Loucy (cell line): ENCODE data around the gene TPSB2.

Experiments used
- H2AFZ ChIP-seq: fragments of 200-600 bp; sonication (generic); 2 replicates; pipeline ENCODE4 v1.6.0; 2016; ENCODE audit warnings: antibody characterized with exemption, mild to moderate bottlenecking, low read length, moderate library complexity
- H3F3A ChIP-seq: fragments of 200-600 bp; 2 replicates; pipeline ENCODE4 v1.6.0; 2016; ENCODE audit warnings: antibody characterized with exemption, low read depth, mild to moderate bottlenecking
- H3K27me3 ChIP-seq: fragments of 200-600 bp; sonication (generic); 2 replicates; pipeline ENCODE4 v1.6.1; 2014; ENCODE audit warnings: low read length, mild to moderate bottlenecking; ENCODE audit not compliant: insufficient read depth, poor library complexity, severe bottlenecking
- H3K36me3 ChIP-seq: fragments of 200-600 bp; sonication (generic); 2 replicates; pipeline ENCODE4 v1.6.1; 2016; ENCODE audit warnings: low read length; ENCODE audit not compliant: insufficient read depth
- H3K4me1 ChIP-seq: fragments of 200-600 bp; sonication (generic); 2 replicates; pipeline ENCODE4 v1.5.1; 2014; ENCODE audit warnings: low read length, mild to moderate bottlenecking; ENCODE audit not compliant: insufficient read depth, poor library complexity, severe bottlenecking
- H3K4me2 ChIP-seq: fragments of 200-600 bp; sonication (generic); 2 replicates; pipeline ENCODE4 v1.6.0; 2014; ENCODE audit warnings: antibody characterized with exemption, low read length, low read depth, mild to moderate bottlenecking; ENCODE audit not compliant: poor library complexity, severe bottlenecking
- H3K4me3 ChIP-seq: fragments of 200-600 bp; sonication (generic); 2 replicates; pipeline ENCODE4 v1.5.1; 2014; ENCODE audit warnings: low read length, mild to moderate bottlenecking, mixed read lengths; ENCODE audit not compliant: poor library complexity, severe bottlenecking
- H3K79me2 ChIP-seq: fragments of 200-600 bp; sonication (generic); 2 replicates; pipeline ENCODE4 v1.6.1; 2014; ENCODE audit warnings: low read length; ENCODE audit not compliant: insufficient read depth
- H3K9ac ChIP-seq: fragments of 200-600 bp; sonication (generic); 2 replicates; pipeline ENCODE4 v1.6.0; 2014; ENCODE audit warnings: mild to moderate bottlenecking, low read depth, low read length, moderate library complexity; ENCODE audit not compliant: poor library complexity, severe bottlenecking
- H3K9me2 ChIP-seq: fragments of 200-600 bp; sonication (generic); replicated peaks from 2 replicates; pipeline ENCODE4 v1.6.1; 2016; ENCODE audit warnings: low read depth, low read length, mixed read lengths
- H3K9me3 ChIP-seq: fragments of 200-600 bp; sonication (generic); 2 replicates; pipeline ENCODE4 v1.6.1; 2014; ENCODE audit warnings: mild to moderate bottlenecking, antibody characterized with exemption, low read length, low read depth; ENCODE audit not compliant: insufficient read depth
- H4K20me1 ChIP-seq: fragments of 200-600 bp; sonication (generic); 2 replicates; pipeline ENCODE4 v1.6.0; 2014; ENCODE audit warnings: antibody characterized with exemption, low read length, mild to moderate bottlenecking; ENCODE audit not compliant: insufficient read depth, poor library complexity, severe bottlenecking
- EZH2phosphoT487 ChIP-seq: fragments of 200-600 bp; IDR thresholded peaks from 2 replicates; pipeline ENCODE4 v1.6.1; 2018; ENCODE audit warnings: antibody characterized with exemption, mild to moderate bottlenecking, moderate library complexity, borderline replicate concordance
- TF ChIP-seq, protein P1 (sequence below): fragments of 200-600 bp; sonication (generic); conservative IDR thresholded peaks from 2 replicates; pipeline ENCODE4 v1.5.1; 2014; ENCODE audit warnings: mild to moderate bottlenecking, antibody characterized with exemption, low read length

Gene TPSB2

GRCh38 chr16:1206786-1207185, 23.2 kb downstream of the TPSB2 start:
- H3K9me3 ChIP-seq: no peaks in the 10 kb centered on the region
- H3F3A ChIP-seq: no peaks in the 10 kb centered on the region
- H3K27me3 ChIP-seq: no peaks in the 10 kb centered on the region
- H3K4me3 ChIP-seq: no peak overlapping the region
- no peak overlapping the region for H2AFZ ChIP-seq
- H3K4me1 ChIP-seq: no peaks in the 10 kb centered on the region
- no peak overlapping the region for H3K9ac ChIP-seq
- H4K20me1 ChIP-seq: no peaks in the 10 kb centered on the region
- no peak overlapping the region for H3K4me2 ChIP-seq
- TF ChIP-seq, protein P1, sequence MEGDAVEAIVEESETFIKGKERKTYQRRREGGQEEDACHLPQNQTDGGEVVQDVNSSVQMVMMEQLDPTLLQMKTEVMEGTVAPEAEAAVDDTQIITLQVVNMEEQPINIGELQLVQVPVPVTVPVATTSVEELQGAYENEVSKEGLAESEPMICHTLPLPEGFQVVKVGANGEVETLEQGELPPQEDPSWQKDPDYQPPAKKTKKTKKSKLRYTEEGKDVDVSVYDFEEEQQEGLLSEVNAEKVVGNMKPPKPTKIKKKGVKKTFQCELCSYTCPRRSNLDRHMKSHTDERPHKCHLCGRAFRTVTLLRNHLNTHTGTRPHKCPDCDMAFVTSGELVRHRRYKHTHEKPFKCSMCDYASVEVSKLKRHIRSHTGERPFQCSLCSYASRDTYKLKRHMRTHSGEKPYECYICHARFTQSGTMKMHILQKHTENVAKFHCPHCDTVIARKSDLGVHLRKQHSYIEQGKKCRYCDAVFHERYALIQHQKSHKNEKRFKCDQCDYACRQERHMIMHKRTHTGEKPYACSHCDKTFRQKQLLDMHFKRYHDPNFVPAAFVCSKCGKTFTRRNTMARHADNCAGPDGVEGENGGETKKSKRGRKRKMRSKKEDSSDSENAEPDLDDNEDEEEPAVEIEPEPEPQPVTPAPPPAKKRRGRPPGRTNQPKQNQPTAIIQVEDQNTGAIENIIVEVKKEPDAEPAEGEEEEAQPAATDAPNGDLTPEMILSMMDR: no peak
- no peak for TF ChIP-seq EZH2phosphoT487
- no peaks in the 10 kb centered on the region for H3K9me2 ChIP-seq
- H3K79me2 ChIP-seq: no peaks in the 10 kb centered on the region
- H3K36me3 ChIP-seq: no peaks in the 10 kb centered on the region

DNA sequence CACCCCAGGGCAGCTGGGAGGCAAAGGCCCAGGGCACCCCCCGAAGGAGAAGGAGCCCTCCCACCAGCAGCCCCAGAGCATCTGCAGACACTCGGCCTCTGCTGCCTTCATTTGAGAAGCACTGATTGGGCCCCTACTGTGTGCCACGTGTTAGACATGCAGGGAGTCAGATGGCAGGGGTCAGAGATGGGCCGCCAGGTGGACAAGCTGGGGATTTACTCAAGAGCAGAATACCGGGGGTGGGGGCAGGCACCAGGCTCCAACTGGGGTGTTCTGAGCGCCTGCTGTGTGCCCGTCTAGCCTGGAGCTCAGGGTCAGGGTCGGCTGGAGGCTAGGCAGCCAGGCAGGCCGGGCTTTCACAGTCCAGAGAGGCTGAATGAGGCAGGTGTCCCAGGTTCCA, 23.7 kb downstream of the TPSB2 start:
- H3K9me2 ChIP-seq: no peaks in the 10 kb centered on the region
- no peak overlapping the region for H3K4me2 ChIP-seq
- no peak overlapping the region for H3K4me3 ChIP-seq
- no peaks in the 10 kb centered on the region for H3F3A ChIP-seq
- H4K20me1 ChIP-seq: no peaks in the 10 kb centered on the region
- no peak for TF ChIP-seq EZH2phosphoT487
- TF ChIP-seq, protein P1: no peak
- no peak overlapping the region for H2AFZ ChIP-seq
- H3K9ac ChIP-seq: no peak overlapping the region
- H3K4me1 ChIP-seq: no peaks in the 10 kb centered on the region
- H3K79me2 ChIP-seq: no peaks in the 10 kb centered on the region
- no peaks in the 10 kb centered on the region for H3K36me3 ChIP-seq
- no peaks in the 10 kb centered on the region for H3K9me3 ChIP-seq
- H3K27me3 ChIP-seq: no peaks in the 10 kb centered on the region

DNA sequence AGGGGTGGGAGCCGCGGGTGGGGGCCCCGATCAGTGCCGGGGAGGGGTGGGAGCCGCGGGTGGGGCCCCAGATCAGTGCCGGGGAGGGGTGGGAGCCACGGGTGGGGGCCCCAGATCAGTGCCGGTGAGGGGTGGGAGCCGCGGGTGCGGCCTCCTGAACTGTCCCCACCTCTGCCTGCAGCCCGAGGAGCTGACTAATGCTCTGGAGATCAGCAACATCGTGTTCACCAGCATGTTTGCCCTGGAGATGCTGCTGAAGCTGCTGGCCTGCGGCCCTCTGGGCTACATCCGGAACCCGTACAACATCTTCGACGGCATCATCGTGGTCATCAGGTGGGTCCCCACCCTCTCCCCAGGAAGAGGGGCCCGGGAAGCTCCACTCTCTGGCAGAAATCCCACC, 25.1 kb downstream of the TPSB2 start:
- Histone ChIP-seq H2AFZ (no peak overlapping the region), H4K20me1 (no peaks in the 10 kb centered on the region), H3K4me2 (no peak overlapping the region), H3K36me3 (no peaks in the 10 kb centered on the region), H3K4me3 (no peak overlapping the region), H3K79me2 (no peaks in the 10 kb centered on the region), H3K9me3 (no peaks in the 10 kb centered on the region), H3K9me2 (no peaks in the 10 kb centered on the region), H3F3A (no peaks in the 10 kb centered on the region), H3K4me1 (no peaks in the 10 kb centered on the region), H3K9ac (no peak overlapping the region), H3K27me3 (no peaks in the 10 kb centered on the region)
- TF ChIP-seq EZH2phosphoT487: no peak
- TF ChIP-seq, protein P1: no peak
